NOMO-1 (cell line): ENCODE measurements around the gene RCHY1.
A peak's percentile ranks its signal among the peaks of the same experiment; 100 is the strongest.

Source experiments
- DNase-seq, 2 experiments: peaks; one replicate each; lab custom pipeline; 2025; ENCODE audit not compliant: unreplicated experiment in 2 of 2; lab: John Stamatoyannopoulos, UW

Gene RCHY1

DNA sequence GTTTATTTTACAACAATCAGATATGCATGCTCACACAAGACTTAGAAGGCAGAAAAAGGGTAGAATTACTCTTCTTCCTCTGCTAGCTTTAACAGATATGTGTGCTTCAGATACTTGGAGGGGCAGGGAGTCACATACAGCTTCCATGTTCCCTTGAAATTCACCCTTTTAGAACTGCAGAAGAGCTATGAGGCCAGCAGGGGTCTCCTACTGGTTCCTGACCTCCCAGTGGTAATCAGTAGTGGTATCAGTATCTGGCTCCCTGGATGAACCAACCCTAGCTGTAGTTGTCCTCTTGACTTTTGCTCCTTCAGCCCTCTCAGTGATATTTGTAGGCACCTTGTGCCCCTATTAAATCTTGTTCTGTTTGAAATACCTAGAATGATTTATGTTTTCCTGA, 81.5 kb downstream of the RCHY1 start:
- peak; percentile 1 to 12 for DNase-seq

DNA sequence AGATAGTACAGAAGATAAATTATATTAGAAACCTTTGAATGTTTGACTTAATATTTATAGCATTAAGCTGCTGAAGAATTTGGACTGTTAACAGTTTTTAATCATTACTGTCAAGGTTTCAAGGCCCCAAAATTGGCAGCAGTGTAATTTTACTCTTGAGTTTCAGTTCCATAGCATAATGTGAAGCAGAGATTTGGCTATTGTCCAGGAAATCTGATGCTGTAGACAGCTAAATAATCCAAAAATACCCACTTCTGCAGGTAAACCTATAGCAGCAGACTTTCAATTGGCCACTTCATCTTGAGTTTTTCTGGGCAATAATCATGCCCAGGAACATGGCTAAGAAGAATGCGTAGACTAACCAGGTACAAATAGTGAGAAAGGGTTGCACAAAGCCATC, 85.0 kb downstream of the RCHY1 start:
- DNase-seq = no peak
